A549 (cell line): Measurements from ENCODE around the gene DDR1. TPM values are rescaled to one million over a fixed set of nuclear protein-coding genes. Genes with fewer than 3 reads are reported as not detected.

Source experiments
- ATAC-seq, 2 experiments: fragments of 200-7000 bp in 1 of 2; fragments of >200 bp in 1 of 2; cut with Nextera tagmentation in 1 of 2; cut with Tn5 transposase in 1 of 2; 3 replicates each; pipeline versions ENCODE4 v1.8.0 to v1.9.1; 2018 to 2020; ENCODE audit warnings: mild to moderate bottlenecking in 1 of 2, moderate library complexity in 1 of 2
- CTCF ChIA-PET: fragments of 300-600 bp; sonication (Branson Sonifier 250); formaldehyde crosslinking; extraction: SDS; loops from one replicate; lab custom pipeline; 2021; ENCODE audit warnings: antibody characterized with exemption, inconsistent platforms; lab: Yijun Ruan, JAX
- POLR2A ChIA-PET: fragments of 350-600 bp; formaldehyde crosslinking; extraction: SDS; loops from one replicate; lab custom pipeline; 2021; ENCODE audit warnings: antibody characterized with exemption, inconsistent platforms; lab: Yijun Ruan, JAX
- DNase-seq, 2 experiments: peaks; one replicate each; pipeline versions ENCODE4 v3.0.0 to v3.0.0-alpha.2; 2011 to 2016; ENCODE audit warnings: low read depth in 1 of 2, low spot score in 1 of 2
- FAIRE-seq: peaks from 2 replicates; lab custom pipeline; 2011; peaks lifted over from hg19 to GRCh38; lab: Jason Lieb, UNC
- H3K27ac ChIP-seq, 2 experiments: fragments of >200 bp; sonication (Bioruptor Twin); formaldehyde crosslinking; 3 replicates each; pipeline ENCODE4 v1.5.1; 2016 to 2017
- H3K4me1 ChIP-seq: fragments of >200 bp; sonication (Bioruptor Twin); formaldehyde crosslinking; 3 replicates; pipeline ENCODE4 v1.6.1; 2016
- H3K4me2 ChIP-seq: fragments of >200 bp; sonication (Bioruptor Twin); formaldehyde crosslinking; 3 replicates; pipeline ENCODE4 v1.6.1; 2016
- H3K4me3 ChIP-seq: fragments of >200 bp; sonication (Bioruptor Twin); formaldehyde crosslinking; 3 replicates; pipeline ENCODE4 v1.5.1; 2016
- H3K9me3 ChIP-seq: fragments of >200 bp; sonication (Bioruptor Twin); formaldehyde crosslinking; 3 replicates; pipeline ENCODE4 v1.6.1; 2016
- BCL3 ChIP-seq: fragments of >200 bp; sonication (Bioruptor Twin); formaldehyde crosslinking; IDR thresholded peaks from 3 replicates; pipeline ENCODE4 v1.6.1; 2016
- BHLHE40 ChIP-seq: IDR thresholded peaks from 2 replicates; pipeline ENCODE4 v1.6.1; 2012; ENCODE audit warnings: low read depth, low read length, inconsistent platforms
- CBX8 ChIP-seq: fragments of 200-600 bp; sonication (generic); IDR thresholded peaks from 2 replicates; pipeline ENCODE4 v1.6.1; 2016
- CHD2 ChIP-seq: fragments of 150-350 bp; IDR thresholded peaks from 2 replicates; pipeline ENCODE4 v1.6.1; 2014; ENCODE audit warnings: low read length; ENCODE audit not compliant: partially characterized antibody
- CHD4 ChIP-seq: fragments of 200-600 bp; sonication (generic); IDR thresholded peaks from 2 replicates; pipeline ENCODE4 v1.6.1; 2016; ENCODE audit warnings: antibody characterized with exemption, mild to moderate bottlenecking, borderline replicate concordance
- EP300 ChIP-seq, 2 experiments: fragments of >200 bp; sonication (Bioruptor Twin); formaldehyde crosslinking; IDR thresholded peaks; 2 replicates in 1 of 2; 3 replicates in 1 of 2; pipeline ENCODE4 v1.6.1; 2016 to 2017
- ESRRA ChIP-seq: fragments of 150-350 bp; IDR thresholded peaks from 2 replicates; pipeline ENCODE4 v1.6.1; 2014; ENCODE audit warnings: mild to moderate bottlenecking, low read length, borderline replicate concordance
- FOSL2 ChIP-seq, 2 experiments: fragments of 450-650 bp in 1 of 2; fragments of >200 bp in 1 of 2; sonication (Bioruptor Twin) in 1 of 2; formaldehyde crosslinking; IDR thresholded peaks; 2 replicates each; pipeline versions ENCODE4 v1.5.0 to v1.6.1; 2016 to 2020; ENCODE audit warnings: mild to moderate bottlenecking in 1 of 2, moderate library complexity in 1 of 2
- FOXS1 ChIP-seq: fragments of 250-450 bp; sonication (Bioruptor Pico); IDR thresholded peaks from 2 replicates; pipeline ENCODE4 v1.5.0; 2020; ENCODE audit warnings: mild to moderate bottlenecking, moderate library complexity
- GATA3 ChIP-seq: IDR thresholded peaks from 2 replicates; pipeline ENCODE4 v1.6.1; 2012; ENCODE audit warnings: borderline replicate concordance
- HDAC2 ChIP-seq: fragments of 200-600 bp; sonication (generic); IDR thresholded peaks from 2 replicates; pipeline ENCODE4 v1.6.1; 2016
- HMGXB4 ChIP-seq: fragments of 250-450 bp; sonication (Bioruptor Pico); IDR thresholded peaks from 2 replicates; pipeline ENCODE4 v1.5.0; 2021; ENCODE audit warnings: mild to moderate bottlenecking, moderate library complexity, borderline replicate concordance
- HOXA7 ChIP-seq: fragments of 250-450 bp; sonication (Bioruptor Pico); IDR thresholded peaks from 2 replicates; pipeline ENCODE4 v1.5.0; 2020; ENCODE audit warnings: mild to moderate bottlenecking, moderate library complexity
- HOXB13 ChIP-seq: fragments of 250-450 bp; sonication (Bioruptor Pico); IDR thresholded peaks from 2 replicates; pipeline ENCODE4 v1.5.0; 2020; ENCODE audit warnings: low read depth, mild to moderate bottlenecking, moderate library complexity
- HOXB5 ChIP-seq: fragments of 250-450 bp; sonication (Bioruptor Pico); IDR thresholded peaks from 2 replicates; pipeline ENCODE4 v1.5.0; 2020; ENCODE audit warnings: mild to moderate bottlenecking, moderate library complexity
- JUN ChIP-seq, 2 experiments: fragments of >200 bp; sonication (Bioruptor Twin); formaldehyde crosslinking; IDR thresholded peaks; 2 replicates in 1 of 2; 3 replicates in 1 of 2; pipeline ENCODE4 v1.6.1; 2016 to 2017
- KDM1A ChIP-seq: fragments of 200-600 bp; sonication (generic); IDR thresholded peaks from 2 replicates; pipeline ENCODE4 v1.6.1; 2016; ENCODE audit warnings: low read depth, mild to moderate bottlenecking
- MAFK ChIP-seq: fragments of 450-650 bp; IDR thresholded peaks from 2 replicates; pipeline ENCODE4 v1.6.1; 2014; ENCODE audit not compliant: partially characterized antibody
- NFE2L2 ChIP-seq: fragments of 150-350 bp; conservative IDR thresholded peaks from 2 replicates; pipeline ENCODE4 v1.6.1; 2014; ENCODE audit warnings: low read length
- NR3C1 ChIP-seq: fragments of >200 bp; sonication (Bioruptor Twin); formaldehyde crosslinking; IDR thresholded peaks from 3 replicates; pipeline ENCODE4 v1.6.1; 2017
- POLR2A ChIP-seq: IDR thresholded peaks from 2 replicates; pipeline ENCODE4 v1.6.1; 2012; ENCODE audit warnings: mild to moderate bottlenecking, low read length
- POLR2AphosphoS2 ChIP-seq: conservative IDR thresholded peaks from 2 replicates; pipeline ENCODE4 v1.6.1; 2012; ENCODE audit warnings: low read length, improper control_type of control experiment, inconsistent platforms
- RARB ChIP-seq: fragments of 250-450 bp; sonication (Bioruptor Pico); IDR thresholded peaks from 2 replicates; pipeline ENCODE4 v1.8.0; 2021; ENCODE audit warnings: mild to moderate bottlenecking, moderate library complexity
- ZC3H11A ChIP-seq: fragments of 450-650 bp; IDR thresholded peaks from 2 replicates; pipeline ENCODE4 v1.6.1; 2014; ENCODE audit warnings: antibody characterized with exemption, mild to moderate bottlenecking
- ZNF302 ChIP-seq: fragments of 250-450 bp; sonication (Bioruptor Pico); IDR thresholded peaks from 2 replicates; pipeline ENCODE4 v1.9.0; 2021; ENCODE audit warnings: inconsistent platforms, mild to moderate bottlenecking, moderate library complexity
- WGBS: methylation state at CpG from one replicate; pipeline ENCODE4 v1.1.6; 2017; ENCODE audit errors: missing lambda C conversion rate; 5-methylcytosine and 5-hydroxymethylcytosine counted together
- polyA plus RNA-seq, 4 experiments: library from polyadenylated mRNA; depleted of rRNA in 3 of 4; stranded (reverse); fragments of >200 nt; fragmentation: RNase III in 1 of 4; extraction: RNeasy Plus Mini Kit Qiagen cat#74134 plus additional on column Dnase treatment in 1 of 4; gene quantifications; 2 replicates in 3 of 4; 3 replicates in 1 of 4; pipeline ENCODE4 v1.2.3, GENCODE V29; 2011 to 2017
- TF ChIP-seq, protein P1 (sequence below): fragments of 250-450 bp; sonication (Bioruptor Pico); IDR thresholded peaks from 2 replicates; pipeline ENCODE4 v1.5.0; 2020; ENCODE audit warnings: low read depth, mild to moderate bottlenecking, moderate library complexity
- TF ChIP-seq, protein P2 (sequence below): fragments of >200 bp; sonication (Bioruptor Twin); formaldehyde crosslinking; IDR thresholded peaks from 2 replicates; pipeline ENCODE4 v1.6.1; 2016

Gene DDR1
- polyA plus RNA-seq, 2 of the 4 experiments (the other 2 are of a cell fraction), result 19.8 to 43.5 TPM

- ChIA-PET POLR2A (interaction anchor here (0.6 kb wide), 1 partner anchor 47 kb away, joined by 4 read pairs; the partner anchor contains the start of gene DDR1), CTCF (interaction anchor here (1.7 to 2.8 kb wide), 2 partner anchors 9 to 78 kb away, joined by 5 to 17 read pairs; no protein-coding TSS in a partner anchor)
- ATAC-seq (no peak), FAIRE-seq (no peak), DNase-seq (no peak)
- Histone ChIP-seq H3K4me1 (peaks cover 15% of the 10 kb centered on the region), H3K4me2 (no peak overlapping the region), H3K27ac (no peak overlapping the region), H3K4me3 (no peak overlapping the region), H3K9me3 (no peaks in the 10 kb centered on the region)
- TF ChIP-seq HDAC2, result no peak
- TF ChIP-seq JUN (IDR thresholded peaks at IDR 0.05), result no peak
- TF ChIP-seq EP300 (IDR thresholded peaks at IDR 0.05), result no peak
- TF ChIP-seq, protein P1, sequence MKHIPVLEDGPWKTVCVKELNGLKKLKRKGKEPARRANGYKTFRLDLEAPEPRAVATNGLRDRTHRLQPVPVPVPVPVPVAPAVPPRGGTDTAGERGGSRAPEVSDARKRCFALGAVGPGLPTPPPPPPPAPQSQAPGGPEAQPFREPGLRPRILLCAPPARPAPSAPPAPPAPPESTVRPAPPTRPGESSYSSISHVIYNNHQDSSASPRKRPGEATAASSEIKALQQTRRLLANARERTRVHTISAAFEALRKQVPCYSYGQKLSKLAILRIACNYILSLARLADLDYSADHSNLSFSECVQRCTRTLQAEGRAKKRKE (CRISPR knock-in tag), result no peak
- TF ChIP-seq HMGXB4, result no peak
- TF ChIP-seq HOXB13 (CRISPR knock-in tag), result no peak
- no peak for TF ChIP-seq NR3C1
- TF ChIP-seq MAFK, result no peak
- no peak for TF ChIP-seq GATA3
- no peak for TF ChIP-seq ZC3H11A
- TF ChIP-seq CHD2, result no peak
- no peak for TF ChIP-seq BCL3
- no peak for TF ChIP-seq HOXA7
- TF ChIP-seq NFE2L2, result no peak
- TF ChIP-seq POLR2A, result no peak
- no peak for TF ChIP-seq POLR2AphosphoS2
- TF ChIP-seq ZNF302 (CRISPR knock-in tag), result no peak
- no peak for TF ChIP-seq HOXB5
- TF ChIP-seq CBX8, result no peak
- TF ChIP-seq FOSL2 (IDR thresholded peaks at IDR 0.05), result no peak
- TF ChIP-seq FOSL2 (CRISPR knock-in tag; IDR thresholded peaks at IDR 0.05), result no peak
- WGBS, result 80% methylated on average over 6 of the region's 6 CpGs
Measured at GRCh38 chr6:30837432-30837831, 46.9 kb upstream of the DDR1 start.

GRCh38 chr6:30837870-30838269, 46.4 kb upstream of the DDR1 start:
- H3K9me3 ChIP-seq, result no peaks in the 10 kb centered on the region
- TF ChIP-seq RARB (CRISPR knock-in tag) (no peak), CHD4 (no peak), ESRRA (no peak), BHLHE40 (no peak), POLR2AphosphoS2 (no peak), NR3C1 (no peak), FOXS1 (no peak), KDM1A (no peak)
- TF ChIP-seq, protein P2, sequence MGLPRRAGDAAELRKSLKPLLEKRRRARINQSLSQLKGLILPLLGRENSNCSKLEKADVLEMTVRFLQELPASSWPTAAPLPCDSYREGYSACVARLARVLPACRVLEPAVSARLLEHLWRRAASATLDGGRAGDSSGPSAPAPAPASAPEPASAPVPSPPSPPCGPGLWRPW, result no peak
- no peak overlapping the region for H3K4me3 ChIP-seq
- no peak overlapping the region for H3K4me2 ChIP-seq
- 32% methylated on average over 1 of the region's 1 CpG for WGBS
- no peak for DNase-seq
- CTCF ChIA-PET, result interaction anchor here (1.2 to 2.8 kb wide), 2 partner anchors 10 to 249 kb away, joined by 3 to 17 read pairs; no protein-coding TSS in a partner anchor
- no peak for FAIRE-seq
- POLR2A ChIA-PET, result no interaction called here
- H3K4me1 ChIP-seq, result peaks cover 15% of the 10 kb centered on the region
- no peak overlapping the region for H3K27ac ChIP-seq
- no peak for ATAC-seq
